ENCODE results near the gene SLC2A5.

DNA sequence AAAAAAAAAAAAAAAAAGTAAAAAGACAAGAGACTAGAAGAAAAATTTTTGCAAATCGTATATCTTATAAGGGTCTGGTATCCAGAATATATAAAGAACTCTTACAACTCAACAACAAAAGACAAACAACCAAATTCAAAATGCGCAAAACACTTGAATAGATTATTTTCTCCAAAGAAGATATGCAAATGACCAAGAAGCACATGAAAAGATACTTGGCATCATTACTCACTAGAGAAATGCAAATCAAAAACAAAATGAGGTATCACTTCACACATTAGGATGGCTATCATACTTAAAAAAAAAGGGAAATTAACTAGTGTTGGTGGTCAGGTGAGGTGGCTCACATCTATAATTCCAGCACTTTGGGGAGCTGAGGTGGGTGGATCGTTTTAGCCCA, 12.0 kb upstream of the SLC2A5 start:
- TF ChIP-seq, protein P1, sequence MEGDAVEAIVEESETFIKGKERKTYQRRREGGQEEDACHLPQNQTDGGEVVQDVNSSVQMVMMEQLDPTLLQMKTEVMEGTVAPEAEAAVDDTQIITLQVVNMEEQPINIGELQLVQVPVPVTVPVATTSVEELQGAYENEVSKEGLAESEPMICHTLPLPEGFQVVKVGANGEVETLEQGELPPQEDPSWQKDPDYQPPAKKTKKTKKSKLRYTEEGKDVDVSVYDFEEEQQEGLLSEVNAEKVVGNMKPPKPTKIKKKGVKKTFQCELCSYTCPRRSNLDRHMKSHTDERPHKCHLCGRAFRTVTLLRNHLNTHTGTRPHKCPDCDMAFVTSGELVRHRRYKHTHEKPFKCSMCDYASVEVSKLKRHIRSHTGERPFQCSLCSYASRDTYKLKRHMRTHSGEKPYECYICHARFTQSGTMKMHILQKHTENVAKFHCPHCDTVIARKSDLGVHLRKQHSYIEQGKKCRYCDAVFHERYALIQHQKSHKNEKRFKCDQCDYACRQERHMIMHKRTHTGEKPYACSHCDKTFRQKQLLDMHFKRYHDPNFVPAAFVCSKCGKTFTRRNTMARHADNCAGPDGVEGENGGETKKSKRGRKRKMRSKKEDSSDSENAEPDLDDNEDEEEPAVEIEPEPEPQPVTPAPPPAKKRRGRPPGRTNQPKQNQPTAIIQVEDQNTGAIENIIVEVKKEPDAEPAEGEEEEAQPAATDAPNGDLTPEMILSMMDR (IDR thresholded peaks at IDR 0.05; ENCODE audit: insufficient read depth, low read depth, low read length), result no peak
- TF ChIP-seq EZH2 (IDR thresholded peaks at IDR 0.05; ENCODE audit: insufficient read depth, low read length), result no peak
